8988T (cell line): ENCODE results near the gene LHPP.

Source experiments
- DNase-seq: peaks from one replicate; pipeline ENCODE4 v3.0.0; 2011

LHPP gene

GRCh38 chr10:124473070-124473469 is 11.4 kb downstream of the LHPP start:
- no peak for DNase-seq

GRCh38 chr10:124474514-124475070 is 13.0 kb downstream of the LHPP start:
- DNase-seq = no peak

GRCh38 chr10:124476043-124476725 is 14.6 kb downstream of the LHPP start:
- no peak for DNase-seq

- DNase-seq = no peak
Observed at GRCh38 chr10:124477614-124478363, 16.2 kb downstream of the LHPP start.

GRCh38 chr10:124478515-124478914 is 16.9 kb downstream of the LHPP start:
- no peak for DNase-seq

- no peak for DNase-seq
Observed at GRCh38 chr10:124480860-124481259, 19.2 kb downstream of the LHPP start.

GRCh38 chr10:124481717-124482116 is 20.1 kb downstream of the LHPP start:
- no peak for DNase-seq

GRCh38 chr10:124482236-124482800 is 20.7 kb downstream of the LHPP start:
- DNase-seq = no peak

- no peak for DNase-seq
Observed at GRCh38 chr10:124482876-124483275, 21.3 kb downstream of the LHPP start.

- no peak for DNase-seq
Observed at GRCh38 chr10:124484031-124484430, 22.4 kb downstream of the LHPP start.

GRCh38 chr10:124484661-124485060 is 23.0 kb downstream of the LHPP start:
- no peak for DNase-seq

GRCh38 chr10:124486635-124487034 is 25.0 kb downstream of the LHPP start:
- no peak for DNase-seq

- no peak for DNase-seq
Observed at GRCh38 chr10:124491105-124491504, 29.5 kb downstream of the LHPP start.

- DNase-seq = no peak
Observed at GRCh38 chr10:124492266-124492665, 30.6 kb downstream of the LHPP start.

GRCh38 chr10:124493214-124493882 is 31.7 kb downstream of the LHPP start:
- no peak for DNase-seq

- no peak for DNase-seq
Observed at GRCh38 chr10:124494046-124494807, 32.6 kb downstream of the LHPP start.

GRCh38 chr10:124495162-124495561 is 33.5 kb downstream of the LHPP start:
- DNase-seq = no peak

- no peak for DNase-seq
Observed at GRCh38 chr10:124495725-124496124, 34.1 kb downstream of the LHPP start.

GRCh38 chr10:124496150-124496549 is 34.5 kb downstream of the LHPP start:
- no peak for DNase-seq

- DNase-seq = no peak
Observed at GRCh38 chr10:124496620-124497019, 35.0 kb downstream of the LHPP start.

- DNase-seq = no peak
Observed at GRCh38 chr10:124497196-124497881, 35.7 kb downstream of the LHPP start.

- DNase-seq = no peak
Observed at GRCh38 chr10:124498056-124498455, 36.4 kb downstream of the LHPP start.
